HepG2 (cell line): ENCODE results near the gene PIEZO2. TPM values are rescaled to one million over a fixed set of nuclear protein-coding genes. Genes with fewer than 3 reads are reported as not detected.
A peak's percentile ranks its signal among the peaks of the same experiment; 100 is the strongest.

Source experiments
- ASH2L ChIP-seq: fragments of 300-600, 200-600 bp; sonication (generic); IDR thresholded peaks from 2 replicates; pipeline ENCODE4 v1.7.0; 2017; ENCODE audit warnings: low read depth, mild to moderate bottlenecking, moderate library complexity, mixed read lengths, low read length; ENCODE audit not compliant: insufficient read length
- GFI1 ChIP-seq: sonication (generic); formaldehyde crosslinking; IDR thresholded peaks from 2 replicates; pipeline ENCODE4 v1.5.0; 2020; ENCODE audit warnings: missing genetic modification reagents, mild to moderate bottlenecking, borderline replicate concordance
- KDM1A ChIP-seq: IDR thresholded peaks from 2 replicates; pipeline ENCODE4 v1.6.1; 2016; ENCODE audit warnings: missing compliant biosample characterization
- MEF2D ChIP-seq: sonication (generic); formaldehyde crosslinking; IDR thresholded peaks from 2 replicates; pipeline ENCODE4 v1.5.1; 2020; ENCODE audit warnings: mild to moderate bottlenecking, missing genetic modification reagents
- MYC ChIP-seq: sonication (generic); formaldehyde crosslinking; IDR thresholded peaks from 2 replicates; pipeline ENCODE4 v1.9.0; 2021; ENCODE audit warnings: missing genetic modification reagents, borderline replicate concordance
- NONO ChIP-seq, 2 experiments: fragments of 450-650 bp in 1 of 2; sonication (generic) in 1 of 2; formaldehyde crosslinking in 1 of 2; IDR thresholded peaks in 1 of 2; conservative IDR thresholded peaks in 1 of 2; 2 replicates each; pipeline versions ENCODE4 v1.6.1 to v1.8.0; 2017 to 2022; ENCODE audit warnings: mild to moderate bottlenecking in 1 of 2, missing genetic modification reagents in 1 of 2, moderate library complexity in 1 of 2
- SMYD3 ChIP-seq: sonication (generic); formaldehyde crosslinking; IDR thresholded peaks from 2 replicates; pipeline ENCODE4 v1.8.1; 2023; ENCODE audit warnings: mild to moderate bottlenecking, missing genetic modification reagents
- ZBTB42 ChIP-seq: sonication (generic); formaldehyde crosslinking; IDR thresholded peaks from 2 replicates; pipeline ENCODE4 v1.5.0; 2020; ENCODE audit warnings: mild to moderate bottlenecking, missing genetic modification reagents
- ZMYM2 ChIP-seq: sonication (generic); formaldehyde crosslinking; IDR thresholded peaks from 2 replicates; pipeline ENCODE4 v1.8.0; 2022; ENCODE audit warnings: mild to moderate bottlenecking, missing genetic modification reagents
- ZNF207 ChIP-seq: fragments of 450-650 bp; IDR thresholded peaks from 2 replicates; pipeline ENCODE4 v1.6.1; 2016; ENCODE audit warnings: antibody characterized with exemption, borderline replicate concordance
- polyA plus RNA-seq, 8 experiments: library from polyadenylated mRNA; depleted of rRNA in 3 of 8; stranded (reverse) in 7 of 8; unstranded in 1 of 8; fragments of >200 nt; fragmentation: Illumina TruSeq in 4 of 8; extraction: Trizol in 4 of 8; gene quantifications; 2 replicates each; pipeline versions ENCODE4 v1.2.1 to v1.2.3, GENCODE V29; 2011 to 2016; ENCODE audit warnings: low read depth in 4 of 8, missing spikeins in 1 of 8, mixed read lengths in 1 of 8; ENCODE audit not compliant: insufficient read depth in 1 of 8
- total RNA-seq, 5 experiments: library from RNA; depleted of rRNA; stranded (reverse); fragments of >200 nt; fragmentation: Illumina TruSeq; extraction: Trizol; gene quantifications; 2 replicates each; pipeline ENCODE4 v1.2.3, GENCODE V29; 2016; ENCODE audit warnings: low read depth in 1 of 5
- TF ChIP-seq, protein P1 (sequence below): sonication (generic); formaldehyde crosslinking; IDR thresholded peaks from 2 replicates; pipeline ENCODE4 v1.5.1; 2020; ENCODE audit warnings: mild to moderate bottlenecking, missing genetic modification reagents, borderline replicate concordance
- TF ChIP-seq, protein P2 (sequence below): sonication (generic); formaldehyde crosslinking; IDR thresholded peaks from 2 replicates; pipeline ENCODE4 v1.4.0; 2020; ENCODE audit warnings: mild to moderate bottlenecking, missing genetic modification reagents
- TF ChIP-seq, protein P3 (sequence below), 2 experiments: sonication (generic) in 1 of 2; formaldehyde crosslinking in 1 of 2; IDR thresholded peaks; 2 replicates each; pipeline versions ENCODE4 v1.5.1 to v1.6.1; 2011 to 2020; ENCODE audit warnings: borderline replicate concordance in 1 of 2, low read depth in 1 of 2, low read length in 1 of 2, mild to moderate bottlenecking in 1 of 2, missing genetic modification reagents in 1 of 2, moderate library complexity in 1 of 2
- TF ChIP-seq, protein P4 (sequence below): sonication (generic); formaldehyde crosslinking; IDR thresholded peaks from 2 replicates; pipeline ENCODE4 v1.5.0; 2020; ENCODE audit warnings: mild to moderate bottlenecking, missing genetic modification reagents
- TF ChIP-seq, protein P5 (sequence below): sonication (generic); formaldehyde crosslinking; IDR thresholded peaks from 2 replicates; pipeline ENCODE4 v1.4.0; 2020; ENCODE audit warnings: missing genetic modification reagents

PIEZO2 gene
- total and polyA plus RNA-seq, 2 of the 13 experiments (the other 11 are each of a cell fraction or from before 2014, with no cell fraction given), result 15.2 to 27.2 TPM

DNA sequence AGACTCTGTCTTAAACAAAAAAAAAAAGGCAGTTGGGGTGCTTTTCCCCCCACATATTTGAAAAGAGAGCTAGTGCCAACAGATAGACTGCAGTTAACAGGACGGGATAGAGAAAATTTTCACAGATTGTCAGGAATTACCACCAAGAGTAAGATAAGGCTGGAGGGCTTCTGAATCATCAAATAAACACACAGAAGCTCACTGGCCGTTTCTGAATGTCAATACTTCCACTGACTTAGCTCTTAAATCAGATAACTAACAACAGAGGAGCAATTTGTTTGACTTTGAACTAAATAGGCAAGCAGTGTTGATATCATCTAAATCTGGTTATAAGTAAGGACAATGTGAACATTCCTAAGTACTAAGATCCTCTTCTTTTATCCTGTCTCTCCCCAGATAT, 34.7 kb downstream of the PIEZO2 start (continued):
- TF ChIP-seq, protein P1, sequence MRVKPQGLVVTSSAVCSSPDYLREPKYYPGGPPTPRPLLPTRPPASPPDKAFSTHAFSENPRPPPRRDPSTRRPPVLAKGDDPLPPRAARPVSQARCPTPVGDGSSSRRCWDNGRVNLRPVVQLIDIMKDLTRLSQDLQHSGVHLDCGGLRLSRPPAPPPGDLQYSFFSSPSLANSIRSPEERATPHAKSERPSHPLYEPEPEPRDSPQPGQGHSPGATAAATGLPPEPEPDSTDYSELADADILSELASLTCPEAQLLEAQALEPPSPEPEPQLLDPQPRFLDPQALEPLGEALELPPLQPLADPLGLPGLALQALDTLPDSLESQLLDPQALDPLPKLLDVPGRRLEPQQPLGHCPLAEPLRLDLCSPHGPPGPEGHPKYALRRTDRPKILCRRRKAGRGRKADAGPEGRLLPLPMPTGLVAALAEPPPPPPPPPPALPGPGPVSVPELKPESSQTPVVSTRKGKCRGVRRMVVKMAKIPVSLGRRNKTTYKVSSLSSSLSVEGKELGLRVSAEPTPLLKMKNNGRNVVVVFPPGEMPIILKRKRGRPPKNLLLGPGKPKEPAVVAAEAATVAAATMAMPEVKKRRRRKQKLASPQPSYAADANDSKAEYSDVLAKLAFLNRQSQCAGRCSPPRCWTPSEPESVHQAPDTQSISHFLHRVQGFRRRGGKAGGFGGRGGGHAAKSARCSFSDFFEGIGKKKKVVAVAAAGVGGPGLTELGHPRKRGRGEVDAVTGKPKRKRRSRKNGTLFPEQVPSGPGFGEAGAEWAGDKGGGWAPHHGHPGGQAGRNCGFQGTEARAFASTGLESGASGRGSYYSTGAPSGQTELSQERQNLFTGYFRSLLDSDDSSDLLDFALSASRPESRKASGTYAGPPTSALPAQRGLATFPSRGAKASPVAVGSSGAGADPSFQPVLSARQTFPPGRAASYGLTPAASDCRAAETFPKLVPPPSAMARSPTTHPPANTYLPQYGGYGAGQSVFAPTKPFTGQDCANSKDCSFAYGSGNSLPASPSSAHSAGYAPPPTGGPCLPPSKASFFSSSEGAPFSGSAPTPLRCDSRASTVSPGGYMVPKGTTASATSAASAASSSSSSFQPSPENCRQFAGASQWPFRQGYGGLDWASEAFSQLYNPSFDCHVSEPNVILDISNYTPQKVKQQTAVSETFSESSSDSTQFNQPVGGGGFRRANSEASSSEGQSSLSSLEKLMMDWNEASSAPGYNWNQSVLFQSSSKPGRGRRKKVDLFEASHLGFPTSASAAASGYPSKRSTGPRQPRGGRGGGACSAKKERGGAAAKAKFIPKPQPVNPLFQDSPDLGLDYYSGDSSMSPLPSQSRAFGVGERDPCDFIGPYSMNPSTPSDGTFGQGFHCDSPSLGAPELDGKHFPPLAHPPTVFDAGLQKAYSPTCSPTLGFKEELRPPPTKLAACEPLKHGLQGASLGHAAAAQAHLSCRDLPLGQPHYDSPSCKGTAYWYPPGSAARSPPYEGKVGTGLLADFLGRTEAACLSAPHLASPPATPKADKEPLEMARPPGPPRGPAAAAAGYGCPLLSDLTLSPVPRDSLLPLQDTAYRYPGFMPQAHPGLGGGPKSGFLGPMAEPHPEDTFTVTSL (CRISPR knock-in tag), result peak; percentile 36; the same call in 1 of the 2 replicates
- no peak for TF ChIP-seq ZMYM2 (CRISPR knock-in tag)
- 0 out of 2 replicates have a peak, but pooled peaks have one; percentile 25 for TF ChIP-seq GFI1 (CRISPR knock-in tag)
- TF ChIP-seq, protein P2, sequence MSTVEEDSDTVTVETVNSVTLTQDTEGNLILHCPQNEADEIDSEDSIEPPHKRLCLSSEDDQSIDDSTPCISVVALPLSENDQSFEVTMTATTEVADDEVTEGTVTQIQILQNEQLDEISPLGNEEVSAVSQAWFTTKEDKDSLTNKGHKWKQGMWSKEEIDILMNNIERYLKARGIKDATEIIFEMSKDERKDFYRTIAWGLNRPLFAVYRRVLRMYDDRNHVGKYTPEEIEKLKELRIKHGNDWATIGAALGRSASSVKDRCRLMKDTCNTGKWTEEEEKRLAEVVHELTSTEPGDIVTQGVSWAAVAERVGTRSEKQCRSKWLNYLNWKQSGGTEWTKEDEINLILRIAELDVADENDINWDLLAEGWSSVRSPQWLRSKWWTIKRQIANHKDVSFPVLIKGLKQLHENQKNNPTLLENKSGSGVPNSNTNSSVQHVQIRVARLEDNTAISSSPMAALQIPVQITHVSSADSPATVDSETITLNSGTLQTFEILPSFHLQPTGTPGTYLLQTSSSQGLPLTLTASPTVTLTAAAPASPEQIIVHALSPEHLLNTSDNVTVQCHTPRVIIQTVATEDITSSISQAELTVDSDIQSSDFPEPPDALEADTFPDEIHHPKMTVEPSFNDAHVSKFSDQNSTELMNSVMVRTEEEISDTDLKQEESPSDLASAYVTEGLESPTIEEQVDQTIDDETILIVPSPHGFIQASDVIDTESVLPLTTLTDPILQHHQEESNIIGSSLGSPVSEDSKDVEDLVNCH (CRISPR knock-in tag), result no peak
- TF ChIP-seq ZBTB42, result no peak
- TF ChIP-seq MYC, result no peak
- TF ChIP-seq SMYD3, result no peak
- peak; percentile 22 for TF ChIP-seq ASH2L
- TF ChIP-seq ZNF207, result no peak
- no peak for TF ChIP-seq NONO (IDR thresholded peaks at IDR 0.05)
- no peak for TF ChIP-seq NONO (CRISPR knock-in tag; conservative IDR thresholded peaks at IDR 0.05)
- TF ChIP-seq, protein P3, sequence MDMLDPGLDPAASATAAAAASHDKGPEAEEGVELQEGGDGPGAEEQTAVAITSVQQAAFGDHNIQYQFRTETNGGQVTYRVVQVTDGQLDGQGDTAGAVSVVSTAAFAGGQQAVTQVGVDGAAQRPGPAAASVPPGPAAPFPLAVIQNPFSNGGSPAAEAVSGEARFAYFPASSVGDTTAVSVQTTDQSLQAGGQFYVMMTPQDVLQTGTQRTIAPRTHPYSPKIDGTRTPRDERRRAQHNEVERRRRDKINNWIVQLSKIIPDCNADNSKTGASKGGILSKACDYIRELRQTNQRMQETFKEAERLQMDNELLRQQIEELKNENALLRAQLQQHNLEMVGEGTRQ (IDR thresholded peaks at IDR 0.05; ENCODE audit: low read depth, low read length), result no peak
- TF ChIP-seq, protein P3 (CRISPR knock-in tag; IDR thresholded peaks at IDR 0.05; ENCODE audit: borderline replicate concordance), result no peak
- no peak for TF ChIP-seq MEF2D (CRISPR knock-in tag)
- TF ChIP-seq, protein P4, sequence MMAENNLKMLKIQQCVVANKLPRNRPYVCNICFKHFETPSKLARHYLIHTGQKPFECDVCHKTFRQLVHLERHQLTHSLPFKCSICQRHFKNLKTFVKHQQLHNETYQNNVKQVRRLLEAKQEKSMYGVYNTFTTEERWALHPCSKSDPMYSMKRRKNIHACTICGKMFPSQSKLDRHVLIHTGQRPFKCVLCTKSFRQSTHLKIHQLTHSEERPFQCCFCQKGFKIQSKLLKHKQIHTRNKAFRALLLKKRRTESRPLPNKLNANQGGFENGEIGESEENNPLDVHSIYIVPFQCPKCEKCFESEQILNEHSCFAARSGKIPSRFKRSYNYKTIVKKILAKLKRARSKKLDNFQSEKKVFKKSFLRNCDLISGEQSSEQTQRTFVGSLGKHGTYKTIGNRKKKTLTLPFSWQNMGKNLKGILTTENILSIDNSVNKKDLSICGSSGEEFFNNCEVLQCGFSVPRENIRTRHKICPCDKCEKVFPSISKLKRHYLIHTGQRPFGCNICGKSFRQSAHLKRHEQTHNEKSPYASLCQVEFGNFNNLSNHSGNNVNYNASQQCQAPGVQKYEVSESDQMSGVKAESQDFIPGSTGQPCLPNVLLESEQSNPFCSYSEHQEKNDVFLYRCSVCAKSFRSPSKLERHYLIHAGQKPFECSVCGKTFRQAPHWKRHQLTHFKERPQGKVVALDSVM (CRISPR knock-in tag), result no peak
- TF ChIP-seq KDM1A (CRISPR knock-in tag), result no peak
- TF ChIP-seq, protein P5, sequence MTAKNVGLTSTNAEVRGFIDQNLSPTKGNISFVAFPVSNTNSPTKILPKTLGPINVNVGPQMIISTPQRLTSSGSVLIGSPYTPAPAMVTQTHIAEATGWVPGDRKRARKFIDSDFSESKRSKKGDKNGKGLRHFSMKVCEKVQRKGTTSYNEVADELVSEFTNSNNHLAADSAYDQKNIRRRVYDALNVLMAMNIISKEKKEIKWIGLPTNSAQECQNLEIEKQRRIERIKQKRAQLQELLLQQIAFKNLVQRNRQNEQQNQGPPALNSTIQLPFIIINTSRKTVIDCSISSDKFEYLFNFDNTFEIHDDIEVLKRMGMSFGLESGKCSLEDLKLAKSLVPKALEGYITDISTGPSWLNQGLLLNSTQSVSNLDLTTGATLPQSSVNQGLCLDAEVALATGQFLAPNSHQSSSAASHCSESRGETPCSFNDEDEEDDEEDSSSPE (CRISPR knock-in tag), result no peak
